Endodermal cell (in vitro differentiated cells): Measurements from ENCODE around the gene NREP. TPM values are rescaled to one million over a fixed set of nuclear protein-coding genes. Genes with fewer than 3 reads are reported as not detected.

Experiments
- DNase-seq: peaks from one replicate; pipeline ENCODE4 v3.0.0-alpha.2; 2017
- H3K27ac ChIP-seq: 2 replicates; pipeline ENCODE4 v1.5.1; 2013; ENCODE audit warnings: mild to moderate bottlenecking, low read depth, low read length, moderate library complexity
- H3K27me3 ChIP-seq: 2 replicates; pipeline ENCODE4 v1.6.1; 2013; ENCODE audit warnings: mild to moderate bottlenecking, low read length, moderate library complexity; ENCODE audit not compliant: insufficient read depth, control insufficient read depth, poor library complexity, severe bottlenecking
- H3K36me3 ChIP-seq: 2 replicates; pipeline ENCODE4 v1.7.0; 2013; ENCODE audit warnings: mild to moderate bottlenecking, low read length, moderate library complexity; ENCODE audit not compliant: control insufficient read depth, insufficient read depth
- H3K4me1 ChIP-seq: one replicate; pipeline ENCODE4 v1.7.0; 2013; ENCODE audit warnings: low read length; ENCODE audit not compliant: control insufficient read depth, insufficient read depth
- H3K4me3 ChIP-seq: 2 replicates; pipeline ENCODE4 v1.5.1; 2013; ENCODE audit warnings: mild to moderate bottlenecking, low read length, moderate library complexity
- H3K9ac ChIP-seq: 2 replicates; pipeline ENCODE4 v1.6.1; 2013; ENCODE audit warnings: mild to moderate bottlenecking, low read length, moderate library complexity; ENCODE audit not compliant: poor library complexity, severe bottlenecking; ENCODE audit errors: extremely low read depth
- H3K9me3 ChIP-seq: 2 replicates; pipeline ENCODE4 v1.6.1; 2013; ENCODE audit warnings: mild to moderate bottlenecking, low read length, moderate library complexity; ENCODE audit not compliant: control insufficient read depth
- H3K27ac Mint-ChIP-seq: 2 replicates; pipeline ENCODE4 v1.8.0; 2020; ENCODE audit warnings: mixed read lengths
- H3K27me3 Mint-ChIP-seq: 2 replicates; pipeline ENCODE4 v1.8.0; 2021; ENCODE audit warnings: mild to moderate bottlenecking, mixed read lengths; ENCODE audit not compliant: insufficient read depth
- H3K36me3 Mint-ChIP-seq: 2 replicates; pipeline ENCODE4 v1.8.0; 2020; ENCODE audit warnings: low read depth, mixed read lengths
- H3K4me1 Mint-ChIP-seq: 2 replicates; pipeline ENCODE4 v1.8.0; 2020; ENCODE audit warnings: mixed read lengths
- H3K4me3 Mint-ChIP-seq: 2 replicates; pipeline ENCODE4 v1.8.0; 2020; ENCODE audit warnings: mild to moderate bottlenecking, moderate library complexity, mixed read lengths
- H3K9me3 Mint-ChIP-seq: 2 replicates; pipeline ENCODE4 v1.8.0; 2020; ENCODE audit warnings: mild to moderate bottlenecking, mixed read lengths
- WGBS, 2 experiments: methylation state at CpG; one replicate each; pipeline versions ENCODE4 v1.1.5 to v1.1.7; 2013; ENCODE audit warnings: missing lambda C conversion rate in 2 of 2, mixed read lengths in 1 of 2; ENCODE audit not compliant: insufficient coverage in 1 of 2, insufficient read length in 1 of 2; 5-methylcytosine and 5-hydroxymethylcytosine counted together
- total RNA-seq, 2 donors: library from RNA; stranded (reverse); fragmentation: NEBNext Ultra II Directional in 1 of 2; extraction: Animal tissue kit (Norgen Biotek cat#: 25700) in 1 of 2; gene quantifications; 2 replicates in 1 of 2; 3 replicates in 1 of 2; pipeline ENCODE4 v1.2.1, GENCODE V29; 2021
- TF ChIP-seq, protein P1 (sequence below): fragments of 200-600 bp; sonication (generic); conservative IDR thresholded peaks from 2 replicates; pipeline ENCODE4 v1.5.0; 2021; ENCODE audit warnings: antibody characterized with exemption, mild to moderate bottlenecking

The NREP gene
- total RNA-seq, 2 donors from 2014 or later = 212 to 238 TPM

DNA sequence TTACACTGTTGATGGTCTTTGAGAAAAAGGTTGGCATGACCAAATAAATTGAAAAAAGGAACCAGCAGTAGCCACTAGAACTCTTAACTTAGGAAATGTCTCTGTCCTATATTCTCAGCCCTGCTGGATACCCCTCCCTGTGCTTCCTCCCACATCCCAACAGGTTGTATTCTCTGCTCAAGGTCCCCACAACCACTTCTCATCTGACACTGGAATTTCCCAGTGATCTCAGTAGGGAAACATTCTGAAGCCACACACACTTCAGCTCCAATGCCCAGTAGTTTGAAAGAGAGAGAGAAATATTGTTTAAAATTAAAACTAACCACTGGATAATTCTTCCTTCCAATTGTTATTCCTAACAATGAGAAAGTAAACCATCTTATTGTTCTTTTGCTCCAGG is 30.0 kb upstream of the NREP start:
- Histone ChIP-seq H3K4me1 (peaks cover 7% of the 10 kb centered on the region), H3K9ac (no peak overlapping the region), H3K9me3 (no peaks in the 10 kb centered on the region), H3K27me3 (no peaks in the 10 kb centered on the region), H3K36me3 (no peaks in the 10 kb centered on the region), H3K27ac (no peak overlapping the region), H3K4me3 (no peak overlapping the region)
- no peaks in the 10 kb centered on the region for H3K36me3 Mint-ChIP-seq
- no peaks in the 10 kb centered on the region for H3K27me3 Mint-ChIP-seq
- H3K4me3 Mint-ChIP-seq = no peak overlapping the region
- TF ChIP-seq, protein P1, sequence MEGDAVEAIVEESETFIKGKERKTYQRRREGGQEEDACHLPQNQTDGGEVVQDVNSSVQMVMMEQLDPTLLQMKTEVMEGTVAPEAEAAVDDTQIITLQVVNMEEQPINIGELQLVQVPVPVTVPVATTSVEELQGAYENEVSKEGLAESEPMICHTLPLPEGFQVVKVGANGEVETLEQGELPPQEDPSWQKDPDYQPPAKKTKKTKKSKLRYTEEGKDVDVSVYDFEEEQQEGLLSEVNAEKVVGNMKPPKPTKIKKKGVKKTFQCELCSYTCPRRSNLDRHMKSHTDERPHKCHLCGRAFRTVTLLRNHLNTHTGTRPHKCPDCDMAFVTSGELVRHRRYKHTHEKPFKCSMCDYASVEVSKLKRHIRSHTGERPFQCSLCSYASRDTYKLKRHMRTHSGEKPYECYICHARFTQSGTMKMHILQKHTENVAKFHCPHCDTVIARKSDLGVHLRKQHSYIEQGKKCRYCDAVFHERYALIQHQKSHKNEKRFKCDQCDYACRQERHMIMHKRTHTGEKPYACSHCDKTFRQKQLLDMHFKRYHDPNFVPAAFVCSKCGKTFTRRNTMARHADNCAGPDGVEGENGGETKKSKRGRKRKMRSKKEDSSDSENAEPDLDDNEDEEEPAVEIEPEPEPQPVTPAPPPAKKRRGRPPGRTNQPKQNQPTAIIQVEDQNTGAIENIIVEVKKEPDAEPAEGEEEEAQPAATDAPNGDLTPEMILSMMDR = no peak
- H3K27ac Mint-ChIP-seq = no peak overlapping the region
- no peaks in the 10 kb centered on the region for H3K9me3 Mint-ChIP-seq
- no peak for DNase-seq
- peaks cover 11% of the 10 kb centered on the region for H3K4me1 Mint-ChIP-seq

GRCh38 chr5:111784491-111785181 is 27.6 kb upstream of the NREP start:
- no peaks in the 10 kb centered on the region for H3K9me3 ChIP-seq
- H3K27me3 Mint-ChIP-seq = no peaks in the 10 kb centered on the region
- no peak overlapping the region for H3K4me3 ChIP-seq
- WGBS, 2 experiments = 90 to 96% methylated on average over 1 to 3 of the region's 3 CpGs
- H3K4me3 Mint-ChIP-seq = no peak overlapping the region
- H3K27me3 ChIP-seq = no peaks in the 10 kb centered on the region
- peaks cover 11% of the 10 kb centered on the region for H3K4me1 Mint-ChIP-seq
- no peaks in the 10 kb centered on the region for H3K36me3 ChIP-seq
- H3K36me3 Mint-ChIP-seq = no peaks in the 10 kb centered on the region
- H3K9ac ChIP-seq = no peak overlapping the region
- H3K27ac Mint-ChIP-seq = no peak overlapping the region
- TF ChIP-seq, protein P1 = no peak
- H3K27ac ChIP-seq = no peak overlapping the region
- DNase-seq = no peak
- H3K4me1 ChIP-seq = peaks cover 7% of the 10 kb centered on the region
- H3K9me3 Mint-ChIP-seq = no peaks in the 10 kb centered on the region

GRCh38 chr5:111783537-111783936 is 26.5 kb upstream of the NREP start:
- DNase-seq = no peak
- Histone ChIP-seq H3K9me3 (no peaks in the 10 kb centered on the region), H3K27me3 (no peaks in the 10 kb centered on the region), H3K4me1 (peaks cover 7% of the 10 kb centered on the region), H3K27ac (no peak overlapping the region), H3K4me3 (peak overlapping the region; percentile 5), H3K9ac (no peak overlapping the region), H3K36me3 (no peaks in the 10 kb centered on the region)
- WGBS, 2 experiments = 79% methylated on average over 3 of the region's 3 CpGs; no CpG with 5 or more reads in 1 of the 2 experiments
- Mint-ChIP-seq H3K27me3 (no peaks in the 10 kb centered on the region), H3K4me1 (peaks cover 11% of the 10 kb centered on the region), H3K36me3 (no peaks in the 10 kb centered on the region), H3K4me3 (no peak overlapping the region), H3K9me3 (no peaks in the 10 kb centered on the region), H3K27ac (no peak overlapping the region)
- TF ChIP-seq, protein P1 = no peak
